CD4-positive, alpha-beta T cell (primary cell): ENCODE data around the gene ACSBG1. TPM values are rescaled to one million over a fixed set of nuclear protein-coding genes. Genes with fewer than 3 reads are reported as not detected.

ENCODE experiments used
- ATAC-seq: fragments of 200-7000 bp; cut with Tn5 transposase; one replicate; pipeline ENCODE4 v1.10.0; 2022; ENCODE audit warnings: mild to moderate bottlenecking; ENCODE audit not compliant: poor library complexity
- CTCF ChIA-PET: fragments of 350-600 bp; sonication (Branson Sonifier 250); formaldehyde crosslinking; loops from one replicate; lab custom pipeline; 2021; ENCODE audit warnings: antibody characterized with exemption, inconsistent platforms; lab: Charles Lee
- POLR2A ChIA-PET: fragments of 350-600 bp; sonication (Branson Sonifier 250); formaldehyde crosslinking; loops from one replicate; lab custom pipeline; 2021; ENCODE audit warnings: antibody characterized with exemption, inconsistent platforms; lab: Charles Lee
- DNase-seq, 14 experiments: peaks; one replicate each; pipeline ENCODE4 v3.0.0-alpha.2; 2013 to 2020; ENCODE audit warnings: mixed read lengths in 2 of 14
- H3K27ac ChIP-seq, 2 donors: one replicate each; pipeline versions ENCODE4 v1.5.1 to v1.7.0; 2013; ENCODE audit warnings: low read length in 2 of 2, low read depth in 1 of 2, mild to moderate bottlenecking in 1 of 2
- H3K27me3 ChIP-seq, 2 experiments: 1 replicate in 1 of 2; 2 replicates in 1 of 2; pipeline versions ENCODE4 v1.6.1 to v1.7.0; 2013; ENCODE audit warnings: low read length in 2 of 2, control low read depth in 1 of 2, mild to moderate bottlenecking in 1 of 2, moderate library complexity in 1 of 2; ENCODE audit not compliant: insufficient read depth in 2 of 2, control insufficient read depth in 1 of 2
- H3K36me3 ChIP-seq: one replicate; pipeline ENCODE4 v1.6.1; 2013; ENCODE audit warnings: low read length, control low read depth; ENCODE audit not compliant: insufficient read depth
- H3K4me1 ChIP-seq: one replicate; pipeline ENCODE4 v1.6.1; 2013; ENCODE audit warnings: low read length, control low read depth; ENCODE audit not compliant: insufficient read depth
- H3K4me3 ChIP-seq: one replicate; pipeline ENCODE4 v1.5.1; 2013; ENCODE audit warnings: mild to moderate bottlenecking, low read length, moderate library complexity
- H3K9me3 ChIP-seq, 2 experiments: 1 replicate in 1 of 2; 2 replicates in 1 of 2; pipeline versions ENCODE4 v1.6.1 to v1.7.0; 2013; ENCODE audit warnings: low read length in 2 of 2, mild to moderate bottlenecking in 2 of 2, control low read depth in 1 of 2, moderate library complexity in 1 of 2; ENCODE audit not compliant: control insufficient read depth in 1 of 2, insufficient read depth in 1 of 2
- H3K27ac Mint-ChIP-seq: one replicate; pipeline ENCODE4 v1.8.0; 2020; ENCODE audit warnings: mixed read lengths
- H3K27me3 Mint-ChIP-seq: one replicate; pipeline ENCODE4 v1.8.0; 2021; ENCODE audit warnings: mixed read lengths
- H3K36me3 Mint-ChIP-seq: one replicate; pipeline ENCODE4 v1.8.0; 2021; ENCODE audit warnings: low read depth, mixed read lengths
- H3K4me1 Mint-ChIP-seq: one replicate; pipeline ENCODE4 v1.8.0; 2021; ENCODE audit warnings: low read depth, mixed read lengths
- H3K4me3 Mint-ChIP-seq: one replicate; pipeline ENCODE4 v1.8.0; 2020; ENCODE audit warnings: mild to moderate bottlenecking, mixed read lengths
- H3K9me3 Mint-ChIP-seq: one replicate; pipeline ENCODE4 v1.8.0; 2020; ENCODE audit warnings: mixed read lengths
- intact Hi-C, 2 experiments: fragments of 100-400 bp; cut with DNase I in 1 of 2; cut with micrococcal nuclease in 1 of 2; formaldehyde crosslinking; loops; one replicate each; pipeline versions ENCODE4 v1.15.1 to v1.9.0; 2023 to 2025; cut with DNase I, micrococcal nuclease
- polyA plus RNA-seq, 2 donors: library from polyadenylated mRNA; unstranded; fragments of 120-200 nt; gene quantifications; one replicate each; pipeline ENCODE4 v1.2.1, GENCODE V29; 2013
- total RNA-seq, 174 experiments: library from RNA in 2 of 174; stranded (reverse) in 2 of 174; gene quantifications; one replicate each; pipeline ENCODE4 v1.2.3 and lab custom pipeline; 2021 to 2026
- TF ChIP-seq, protein P1 (sequence below): fragments of 200-600 bp; IDR thresholded peaks from one replicate; pipeline ENCODE4 v1.8.0; 2022; ENCODE audit warnings: antibody characterized with exemption, mild to moderate bottlenecking

ACSBG1 gene, protein sequence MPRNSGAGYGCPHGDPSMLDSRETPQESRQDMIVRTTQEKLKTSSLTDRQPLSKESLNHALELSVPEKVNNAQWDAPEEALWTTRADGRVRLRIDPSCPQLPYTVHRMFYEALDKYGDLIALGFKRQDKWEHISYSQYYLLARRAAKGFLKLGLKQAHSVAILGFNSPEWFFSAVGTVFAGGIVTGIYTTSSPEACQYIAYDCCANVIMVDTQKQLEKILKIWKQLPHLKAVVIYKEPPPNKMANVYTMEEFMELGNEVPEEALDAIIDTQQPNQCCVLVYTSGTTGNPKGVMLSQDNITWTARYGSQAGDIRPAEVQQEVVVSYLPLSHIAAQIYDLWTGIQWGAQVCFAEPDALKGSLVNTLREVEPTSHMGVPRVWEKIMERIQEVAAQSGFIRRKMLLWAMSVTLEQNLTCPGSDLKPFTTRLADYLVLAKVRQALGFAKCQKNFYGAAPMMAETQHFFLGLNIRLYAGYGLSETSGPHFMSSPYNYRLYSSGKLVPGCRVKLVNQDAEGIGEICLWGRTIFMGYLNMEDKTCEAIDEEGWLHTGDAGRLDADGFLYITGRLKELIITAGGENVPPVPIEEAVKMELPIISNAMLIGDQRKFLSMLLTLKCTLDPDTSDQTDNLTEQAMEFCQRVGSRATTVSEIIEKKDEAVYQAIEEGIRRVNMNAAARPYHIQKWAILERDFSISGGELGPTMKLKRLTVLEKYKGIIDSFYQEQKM
- total RNA-seq (under 1 TPM; 0.05 to 0.22 TPM), total RNA-seq (lab: John Stamatoyannopoulos, UW) (0 to 0.53 (median 0) reads per million in 172 experiments)
- polyA plus RNA-seq (2013, experiment 1 of 2) = 0.06 TPM
- polyA plus RNA-seq (2013, experiment 2 of 2) = 0.10 TPM

DNA sequence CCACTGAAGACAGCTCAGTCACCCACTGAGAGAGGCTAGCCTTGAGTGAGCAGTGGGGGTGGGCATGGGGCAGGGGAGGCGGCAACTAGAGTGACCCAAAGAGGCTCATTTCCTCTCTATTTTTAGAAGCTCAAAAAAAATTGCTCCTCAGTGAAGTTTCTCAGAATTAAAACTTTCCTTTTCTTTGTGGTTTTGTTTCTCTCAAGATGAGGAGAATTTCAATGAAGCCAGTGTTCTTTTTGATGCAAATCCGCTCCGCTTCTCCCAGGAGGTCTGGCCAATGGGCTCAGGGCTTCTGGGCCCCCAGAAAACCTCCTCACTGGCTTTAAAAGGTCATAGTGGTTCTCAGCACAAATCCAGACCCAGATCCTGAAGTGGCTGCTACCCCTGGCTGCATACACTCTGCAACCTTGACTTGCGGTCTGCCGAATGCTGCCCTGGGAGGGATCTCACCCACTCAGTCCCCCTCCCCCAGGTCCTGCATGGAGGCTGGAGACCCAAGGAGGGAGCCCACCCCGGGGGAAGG, at the start of gene ACSBG1:
Gene ACSBG1 (minus strand): TSS at position 51 of the 526 bp plus-strand sequence. CDS start 64 bp downstream, outside the sequence.
- no peaks in the 10 kb centered on the region for H3K4me1 Mint-ChIP-seq
- no peak within 1 kb of the TSS for H3K27ac Mint-ChIP-seq
- H3K9me3 ChIP-seq = no peaks in the 10 kb centered on the region
- H3K27me3 ChIP-seq = peaks cover 0 to 2% of the 10 kb centered on the region in 2 experiments
- POLR2A ChIA-PET = no interaction called here
- TF ChIP-seq, protein P1, sequence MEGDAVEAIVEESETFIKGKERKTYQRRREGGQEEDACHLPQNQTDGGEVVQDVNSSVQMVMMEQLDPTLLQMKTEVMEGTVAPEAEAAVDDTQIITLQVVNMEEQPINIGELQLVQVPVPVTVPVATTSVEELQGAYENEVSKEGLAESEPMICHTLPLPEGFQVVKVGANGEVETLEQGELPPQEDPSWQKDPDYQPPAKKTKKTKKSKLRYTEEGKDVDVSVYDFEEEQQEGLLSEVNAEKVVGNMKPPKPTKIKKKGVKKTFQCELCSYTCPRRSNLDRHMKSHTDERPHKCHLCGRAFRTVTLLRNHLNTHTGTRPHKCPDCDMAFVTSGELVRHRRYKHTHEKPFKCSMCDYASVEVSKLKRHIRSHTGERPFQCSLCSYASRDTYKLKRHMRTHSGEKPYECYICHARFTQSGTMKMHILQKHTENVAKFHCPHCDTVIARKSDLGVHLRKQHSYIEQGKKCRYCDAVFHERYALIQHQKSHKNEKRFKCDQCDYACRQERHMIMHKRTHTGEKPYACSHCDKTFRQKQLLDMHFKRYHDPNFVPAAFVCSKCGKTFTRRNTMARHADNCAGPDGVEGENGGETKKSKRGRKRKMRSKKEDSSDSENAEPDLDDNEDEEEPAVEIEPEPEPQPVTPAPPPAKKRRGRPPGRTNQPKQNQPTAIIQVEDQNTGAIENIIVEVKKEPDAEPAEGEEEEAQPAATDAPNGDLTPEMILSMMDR = no peak
- no peaks in the 10 kb centered on the region for H3K9me3 Mint-ChIP-seq
- H3K36me3 ChIP-seq = no peaks in the 10 kb centered on the region
- intact Hi-C loops = no loop called here
- ATAC-seq = no peak
- no peaks in the 10 kb centered on the region for H3K36me3 Mint-ChIP-seq
- no peak within 1 kb of the TSS for H3K27ac ChIP-seq
- H3K27me3 Mint-ChIP-seq = no peaks in the 10 kb centered on the region
- DNase-seq = no peak
- H3K4me1 ChIP-seq = no peaks in the 10 kb centered on the region
- no peak within 1 kb of the TSS for H3K4me3 ChIP-seq
- CTCF ChIA-PET = no interaction called here
- no peak within 1 kb of the TSS for H3K4me3 Mint-ChIP-seq

DNA sequence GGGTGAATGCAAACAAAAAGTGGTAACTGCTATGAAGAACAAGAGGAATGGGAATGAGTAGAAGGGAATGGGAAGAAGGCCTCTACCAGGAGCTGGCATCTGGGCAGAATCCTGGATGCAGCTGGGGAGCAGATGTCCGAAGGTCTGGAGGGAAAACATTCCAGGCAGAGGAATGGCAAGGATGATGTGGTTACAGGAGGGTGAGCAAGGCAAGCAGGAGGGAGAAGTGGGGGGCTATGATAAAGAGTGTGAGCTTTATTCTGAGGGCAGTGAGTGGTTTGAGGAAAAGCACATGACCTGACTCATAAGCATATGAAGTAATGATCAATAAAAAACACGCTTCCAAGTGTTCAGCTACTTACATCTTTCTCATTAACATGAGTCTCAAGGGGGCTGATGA, 48.0 kb upstream of the ACSBG1 start:
- ChIA-PET CTCF (no interaction called here), POLR2A (interaction anchor here (0.8 to 1.0 kb wide), 2 partner anchors 18 to 20 kb away, joined by 3 to 4 read pairs; partner anchors contain the start of gene DNAJA4)
- Histone ChIP-seq H3K36me3 (peaks cover 81% of the 10 kb centered on the region), H3K27ac (no peak overlapping the region), H3K4me3 (no peak overlapping the region), H3K4me1 (no peaks in the 10 kb centered on the region), H3K9me3 (no peaks in the 10 kb centered on the region), H3K27me3 (no peaks in the 10 kb centered on the region)
- Mint-ChIP-seq H3K27ac (no peak overlapping the region), H3K4me1 (no peaks in the 10 kb centered on the region), H3K27me3 (no peaks in the 10 kb centered on the region), H3K9me3 (no peaks in the 10 kb centered on the region), H3K36me3 (peaks cover 97% of the 10 kb centered on the region), H3K4me3 (no peak overlapping the region)
- ATAC-seq (no peak), DNase-seq (no peak)
- intact Hi-C loops = no loop called here
- TF ChIP-seq, protein P1 = no peak

DNA sequence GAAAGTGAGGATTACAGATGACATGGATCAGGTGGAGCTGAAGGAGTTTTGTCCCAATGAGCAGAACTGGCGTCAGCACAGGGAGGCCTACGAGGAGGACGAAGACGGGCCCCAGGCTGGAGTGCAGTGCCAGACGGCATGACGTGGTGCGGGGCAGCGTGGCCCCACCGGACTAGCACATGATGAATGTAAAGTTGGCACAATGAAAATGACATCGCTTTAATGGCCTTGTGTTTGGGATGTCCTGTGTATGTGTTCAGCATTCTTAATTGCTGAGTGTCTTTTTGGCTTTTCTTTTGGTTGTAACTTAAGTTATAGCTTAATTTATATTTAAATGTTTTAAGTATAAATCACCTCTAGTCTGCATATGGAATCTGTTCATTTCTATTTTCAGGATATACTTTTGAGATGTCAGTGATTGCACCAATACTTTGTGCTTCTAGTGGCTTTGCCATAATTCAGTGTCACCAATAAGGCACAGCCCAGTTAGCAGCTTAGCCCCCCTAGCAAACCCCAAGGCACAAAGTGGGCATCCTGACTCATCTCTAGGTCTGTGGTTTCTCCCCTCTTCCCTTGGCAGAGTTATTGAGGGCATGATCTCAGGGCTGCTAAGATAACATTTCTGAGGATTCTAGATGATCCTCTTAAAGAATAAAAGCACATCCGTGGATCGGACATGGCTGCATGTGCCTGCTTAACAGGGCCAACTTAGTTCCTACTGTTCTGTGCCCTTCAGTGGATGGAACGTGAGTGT, 46.1 kb upstream of the ACSBG1 start:
- POLR2A ChIA-PET = interaction anchor here (0.7 kb wide), 1 partner anchor 19 kb away, joined by 5 read pairs; the partner anchor contains the start of gene SKIC8
- DNase-seq (no peak), ATAC-seq (no peak)
- H3K27ac ChIP-seq = no peak overlapping the region
- intact Hi-C loops = no loop called here
- H3K4me3 Mint-ChIP-seq = no peak overlapping the region
- CTCF ChIA-PET = interaction anchor here (1.4 kb wide), 1 partner anchor 15 kb away, joined by 4 read pairs; no protein-coding TSS in a partner anchor
- H3K9me3 ChIP-seq = no peaks in the 10 kb centered on the region
- no peaks in the 10 kb centered on the region for H3K27me3 ChIP-seq
- no peaks in the 10 kb centered on the region for H3K27me3 Mint-ChIP-seq
- H3K36me3 Mint-ChIP-seq = peaks cover 97% of the 10 kb centered on the region
- no peak overlapping the region for H3K27ac Mint-ChIP-seq
- H3K9me3 Mint-ChIP-seq = no peaks in the 10 kb centered on the region
- no peak overlapping the region for H3K4me3 ChIP-seq
- no peaks in the 10 kb centered on the region for H3K4me1 Mint-ChIP-seq
- TF ChIP-seq, protein P1 = no peak
- peaks cover 78% of the 10 kb centered on the region for H3K36me3 ChIP-seq
- no peaks in the 10 kb centered on the region for H3K4me1 ChIP-seq
